GM23248 (cell line): ENCODE results near the gene C17orf113.

Experiments used
- EZH2 ChIP-seq: fragments of 200-600 bp; sonication (generic); IDR thresholded peaks from 2 replicates; pipeline ENCODE4 v1.6.1; 2018; ENCODE audit warnings: antibody characterized with exemption, mild to moderate bottlenecking; ENCODE audit not compliant: insufficient read depth, poor library complexity, severe bottlenecking
- EZH2phosphoT487 ChIP-seq: fragments of 200-600 bp; sonication (generic); IDR thresholded peaks from 2 replicates; pipeline ENCODE4 v1.6.1; 2018; ENCODE audit warnings: antibody characterized with exemption, moderate library complexity, mild to moderate bottlenecking, low read depth; ENCODE audit not compliant: insufficient read depth

DNA sequence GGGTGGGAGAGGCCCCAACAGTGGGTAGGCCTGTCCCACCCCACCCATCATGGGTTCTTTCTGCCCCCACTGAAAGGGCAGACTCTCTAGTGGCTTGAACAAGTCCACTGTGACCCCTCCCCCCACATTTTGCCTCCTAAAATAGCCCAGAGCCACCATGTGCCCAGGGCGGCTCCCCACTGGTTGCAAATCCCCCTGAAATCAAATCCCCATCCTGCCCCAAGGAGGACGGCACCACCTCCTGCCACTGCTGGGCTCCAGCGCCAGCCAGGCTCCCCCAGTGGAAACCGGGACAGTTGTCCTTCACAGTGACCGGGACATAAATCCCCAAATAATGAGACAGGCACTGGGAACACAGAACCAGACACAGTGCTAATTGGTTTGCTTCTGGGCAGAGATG is 27.4 kb upstream of the C17orf113 start:
- TF ChIP-seq EZH2phosphoT487 (no peak), EZH2 (no peak)
